HCT116 (cell line): ENCODE results near the gene WASF2. TPM values are rescaled to one million over a fixed set of nuclear protein-coding genes. Genes with fewer than 3 reads are reported as not detected.

Source experiments
- ATAC-seq: fragments of 200-7000 bp; cut with Tn5 transposase; 2 replicates; pipeline ENCODE4 v1.9.1; 2020; ENCODE audit warnings: mild to moderate bottlenecking, moderate library complexity
- BruUV-seq: library from RNA; stranded (reverse); fragments of 400-500 nt; replicated peaks from 2 replicates; lab custom pipeline; 2021; lab: Mats Ljungman, UMichigan
- CTCF ChIA-PET: fragments of 300-600 bp; sonication (Branson Sonifier 250); formaldehyde crosslinking; loops from one replicate; lab custom pipeline; 2021; ENCODE audit warnings: antibody characterized with exemption; lab: Charles Lee
- POLR2A ChIA-PET: fragments of 300-600, 350-600 bp; sonication (Branson Sonifier 250); formaldehyde crosslinking; loops from one replicate; lab custom pipeline; 2021; ENCODE audit warnings: antibody characterized with exemption; lab: Charles Lee
- RAD21 ChIA-PET, 2 experiments: fragments of 300-600 bp; sonication (Branson Sonifier 250); formaldehyde crosslinking; loops; one replicate each; lab custom pipeline; 2023; ENCODE audit warnings: low total read pairs in 2 of 2; ENCODE audit not compliant: uncharacterized antibody in 2 of 2, unreplicated experiment in 2 of 2, low non-redundant PET in 1 of 2; lab: Charles Lee
- DNase-seq: peaks from one replicate; pipeline ENCODE4 v3.0.0-alpha.2; 2010; ENCODE audit warnings: low read depth, low spot score
- H2AFZ ChIP-seq: fragments of 200-600 bp; shearing (Covaris generic), sonication (generic); 2 replicates; pipeline ENCODE4 v1.6.1; 2017; ENCODE audit warnings: low read depth, mixed run types, mixed read lengths, antibody characterized with exemption, low read length; ENCODE audit not compliant: poor library complexity, severe bottlenecking
- H3K27ac ChIP-seq: 2 replicates; pipeline ENCODE4 v1.5.1; 2012; ENCODE audit warnings: low read depth, low read length
- H3K27me3 ChIP-seq: fragments of 200-600 bp; sonication (generic); 2 replicates; pipeline ENCODE4 v1.6.1; 2016; ENCODE audit warnings: mixed run types, low read length, mixed read lengths; ENCODE audit not compliant: insufficient read depth
- H3K36me3 ChIP-seq, 2 experiments: fragments of 200-500 bp in 1 of 2; fragments of 200-600 bp in 1 of 2; sonication (Bioruptor generic) in 1 of 2; sonication (generic) in 1 of 2; 2 replicates each; pipeline versions ENCODE4 v1.5.1 to v1.6.1; 2014 to 2016; ENCODE audit warnings: low read length in 2 of 2, inconsistent platforms in 1 of 2, mixed read lengths in 1 of 2, mixed run types in 1 of 2; ENCODE audit not compliant: insufficient read depth in 2 of 2, control insufficient read depth in 1 of 2
- H3K4me1 ChIP-seq, 2 experiments: fragments of 200-600 bp in 1 of 2; sonication (generic) in 1 of 2; 2 replicates each; pipeline versions ENCODE4 v1.5.1 to v1.6.1; 2012 to 2017; ENCODE audit warnings: low read length in 2 of 2, inconsistent platforms in 1 of 2, mild to moderate bottlenecking in 1 of 2, mixed read lengths in 1 of 2, mixed run types in 1 of 2, moderate library complexity in 1 of 2; ENCODE audit not compliant: insufficient read depth in 2 of 2, control insufficient read depth in 1 of 2
- H3K4me2 ChIP-seq: fragments of 200-600 bp; sonication (generic); 2 replicates; pipeline ENCODE4 v1.6.1; 2017; ENCODE audit warnings: mixed run types, low read length, mixed read lengths
- H3K4me3 ChIP-seq, 2 experiments: fragments of 200-600 bp in 1 of 2; sonication (generic) in 1 of 2; replicated peaks in 1 of 2; 2 replicates each; pipeline ENCODE4 v1.5.1; 2011 to 2016; ENCODE audit warnings: low read length in 2 of 2, control low read depth in 1 of 2, low read depth in 1 of 2, mild to moderate bottlenecking in 1 of 2, mixed read lengths in 1 of 2, mixed run types in 1 of 2
- H3K79me2 ChIP-seq: fragments of 200-600 bp; sonication (generic); 2 replicates; pipeline ENCODE4 v1.6.1; 2017; ENCODE audit warnings: mild to moderate bottlenecking, mixed run types, low read length, moderate library complexity, mixed read lengths; ENCODE audit not compliant: insufficient read depth
- H3K9ac ChIP-seq: fragments of 200-600 bp; sonication (generic); 2 replicates; pipeline ENCODE4 v1.6.1; 2016; ENCODE audit warnings: low read length, mixed read lengths
- H3K9me2 ChIP-seq: fragments of 200-600 bp; sonication (generic), shearing (Covaris generic); 2 replicates; pipeline ENCODE4 v1.6.1; 2017; ENCODE audit warnings: mixed run types, mild to moderate bottlenecking, moderate library complexity; ENCODE audit not compliant: insufficient read depth
- H3K9me3 ChIP-seq, 2 experiments: fragments of 200-500 bp in 1 of 2; fragments of 200-600 bp in 1 of 2; sonication (Bioruptor generic) in 1 of 2; sonication (generic) in 1 of 2; 2 replicates each; pipeline ENCODE4 v1.6.1; 2014 to 2017; ENCODE audit warnings: low read length in 2 of 2, mixed read lengths in 2 of 2, inconsistent platforms in 1 of 2, low read depth in 1 of 2, mild to moderate bottlenecking in 1 of 2, mixed run types in 1 of 2, moderate library complexity in 1 of 2; ENCODE audit not compliant: control insufficient read depth in 1 of 2, insufficient read depth in 1 of 2
- H4K20me1 ChIP-seq: fragments of 200-600 bp; sonication (generic), shearing (Covaris generic); 2 replicates; pipeline ENCODE4 v1.6.1; 2017; ENCODE audit warnings: mixed run types, mild to moderate bottlenecking, moderate library complexity; ENCODE audit not compliant: insufficient read depth
- ATF3 ChIP-seq: IDR thresholded peaks from 2 replicates; pipeline ENCODE4 v1.6.1; 2012
- CEBPB ChIP-seq: IDR thresholded peaks from 2 replicates; pipeline ENCODE4 v1.6.1; 2012; ENCODE audit warnings: low read depth
- CTCF ChIP-seq, 3 experiments: fragments of 200-600 bp in 1 of 3; sonication (generic) in 1 of 3; IDR thresholded peaks in 2 of 3; conservative IDR thresholded peaks in 1 of 3; 2 replicates each; pipeline ENCODE4 v1.5.1; 2012 to 2017; ENCODE audit warnings: low read depth in 2 of 3, low read length in 2 of 3, antibody characterized with exemption in 1 of 3, borderline replicate concordance in 1 of 3, control low read depth in 1 of 3, mild to moderate bottlenecking in 1 of 3, mixed read lengths in 1 of 3, mixed run types in 1 of 3, moderate library complexity in 1 of 3; ENCODE audit not compliant: insufficient read depth in 1 of 3
- EGR1 ChIP-seq: IDR thresholded peaks from 2 replicates; pipeline ENCODE4 v1.6.1; 2012; ENCODE audit warnings: low read depth
- ELF1 ChIP-seq: IDR thresholded peaks from 2 replicates; pipeline ENCODE4 v1.6.1; 2012; ENCODE audit warnings: low read depth, borderline replicate concordance
- EZH2 ChIP-seq: fragments of 200-600 bp; sonication (generic); IDR thresholded peaks from 2 replicates; pipeline ENCODE4 v1.6.1; 2017; ENCODE audit warnings: antibody characterized with exemption, mixed run types
- EZH2phosphoT487 ChIP-seq: fragments of 200-600 bp; IDR thresholded peaks from 2 replicates; pipeline ENCODE4 v1.6.1; 2018; ENCODE audit warnings: antibody characterized with exemption, borderline replicate concordance
- FOSL1 ChIP-seq: IDR thresholded peaks from 2 replicates; pipeline ENCODE4 v1.6.1; 2012; ENCODE audit warnings: low read depth
- JUND ChIP-seq: IDR thresholded peaks from 2 replicates; pipeline ENCODE4 v1.6.1; 2012
- MAX ChIP-seq: IDR thresholded peaks from 2 replicates; pipeline ENCODE4 v1.6.1; 2012
- POLR2AphosphoS5 ChIP-seq: IDR thresholded peaks from 2 replicates; pipeline ENCODE4 v1.6.1; 2011; ENCODE audit warnings: mild to moderate bottlenecking, low read depth, low read length, moderate library complexity
- RAD21 ChIP-seq: IDR thresholded peaks from 2 replicates; pipeline ENCODE4 v1.6.1; 2012; ENCODE audit warnings: low read depth, mild to moderate bottlenecking
- SIN3A ChIP-seq: IDR thresholded peaks from 2 replicates; pipeline ENCODE4 v1.6.1; 2012; ENCODE audit warnings: low read depth
- SP1 ChIP-seq: IDR thresholded peaks from 2 replicates; pipeline ENCODE4 v1.6.1; 2012; ENCODE audit warnings: low read depth
- SRF ChIP-seq: IDR thresholded peaks from 2 replicates; pipeline ENCODE4 v1.6.1; 2012; ENCODE audit warnings: low read depth
- TCF7L2 ChIP-seq: IDR thresholded peaks from 2 replicates; pipeline ENCODE4 v1.7.0; 2011; ENCODE audit warnings: borderline replicate concordance, inconsistent platforms; ENCODE audit not compliant: insufficient read depth, insufficient read length; ENCODE audit errors: extremely low read depth
- YY1 ChIP-seq: IDR thresholded peaks from 2 replicates; pipeline ENCODE4 v1.6.1; 2011; ENCODE audit warnings: low read length, low read depth, moderate library complexity, mild to moderate bottlenecking; ENCODE audit not compliant: insufficient replicate concordance; ENCODE audit errors: extremely low read depth
- ZBTB33 ChIP-seq: IDR thresholded peaks from 2 replicates; pipeline ENCODE4 v1.6.1; 2011; ENCODE audit warnings: mild to moderate bottlenecking, low read length, moderate library complexity; ENCODE audit not compliant: insufficient replicate concordance; ENCODE audit errors: extremely low read depth
- ZFX ChIP-seq: fragments of 450-650 bp; IDR thresholded peaks from 2 replicates; pipeline ENCODE4 v1.6.1; 2017
- ZNF274 ChIP-seq: fragments of 200-500 bp; sonication (Bioruptor generic); IDR thresholded peaks from 2 replicates; pipeline ENCODE4 v1.6.1; 2014; ENCODE audit warnings: mild to moderate bottlenecking, low read depth, low read length, inconsistent platforms
- intact Hi-C: fragments of 100-400 bp; cut with micrococcal nuclease; formaldehyde crosslinking; loops from 2 replicates; pipeline ENCODE4 v1.10.0; 2022
- total RNA-seq: library from RNA; stranded (reverse); gene quantifications from one replicate; pipeline ENCODE4 v1.2.1, GENCODE V29; 2021; ENCODE audit not compliant: unreplicated experiment

Gene WASF2
- total RNA-seq, 1 experiment from 2014 or later = 111 TPM

GRCh38 chr1:27363766-27364695 lies 125.9 kb downstream of the WASF2 start:
- DNase-seq = no peak
- POLR2A ChIA-PET = interaction anchor here (0.7 kb wide), 1 partner anchor 13 kb away, joined by 4 read pairs; no protein-coding TSS in a partner anchor
- TF ChIP-seq JUND (no peak), FOSL1 (no peak), YY1 (no peak), EZH2phosphoT487 (no peak), ELF1 (no peak), RAD21 (no peak), CEBPB (no peak), ZFX (no peak), ATF3 (no peak), ZNF274 (no peak), EZH2 (no peak), ZBTB33 (no peak), POLR2AphosphoS5 (no peak), MAX (no peak), SP1 (no peak), SRF (no peak), SIN3A (no peak), TCF7L2 (no peak), EGR1 (no peak), CTCF (IDR thresholded peaks at IDR 0.05 in 2 of 3, conservative IDR thresholded peaks at IDR 0.05 in 1 of 3; ENCODE audit: borderline replicate concordance in 1 of 3, insufficient read depth in 1 of 3, low read depth in 2 of 3, low read length in 2 of 3) (no peak)
- TF ChIP-seq, all 23 proteins: peak for 0
- no peak overlapping the region for H3K4me2 ChIP-seq
- no peak overlapping the region for H3K4me3 ChIP-seq
- H4K20me1 ChIP-seq = no peaks in the 10 kb centered on the region
- H3K9me3 ChIP-seq = no peaks in the 10 kb centered on the region
- H3K79me2 ChIP-seq = peaks cover 3% of the 10 kb centered on the region; the same call in 1 of the 2 replicates
- H2AFZ ChIP-seq = no peak overlapping the region
- no peak overlapping the region for H3K9ac ChIP-seq
- peaks cover 12 to 32% of the 10 kb centered on the region in 2 experiments for H3K4me1 ChIP-seq
- H3K27me3 ChIP-seq = no peaks in the 10 kb centered on the region
- H3K9me2 ChIP-seq = no peaks in the 10 kb centered on the region
- ATAC-seq = no peak
- peak overlapping the region; percentile 100; the same call in 1 of the 2 replicates for H3K27ac ChIP-seq
- peaks cover 0 to 4% of the 10 kb centered on the region in 2 experiments; a peak in 1 of 4 replicates for H3K36me3 ChIP-seq
- CTCF ChIA-PET = no interaction called here
- no TSS peak for BruUV-seq
- intact Hi-C loops = no loop called here
- RAD21 ChIA-PET = no interaction called here
